Measurements from ENCODE around the gene GRM2.

The GRM2 gene

DNA sequence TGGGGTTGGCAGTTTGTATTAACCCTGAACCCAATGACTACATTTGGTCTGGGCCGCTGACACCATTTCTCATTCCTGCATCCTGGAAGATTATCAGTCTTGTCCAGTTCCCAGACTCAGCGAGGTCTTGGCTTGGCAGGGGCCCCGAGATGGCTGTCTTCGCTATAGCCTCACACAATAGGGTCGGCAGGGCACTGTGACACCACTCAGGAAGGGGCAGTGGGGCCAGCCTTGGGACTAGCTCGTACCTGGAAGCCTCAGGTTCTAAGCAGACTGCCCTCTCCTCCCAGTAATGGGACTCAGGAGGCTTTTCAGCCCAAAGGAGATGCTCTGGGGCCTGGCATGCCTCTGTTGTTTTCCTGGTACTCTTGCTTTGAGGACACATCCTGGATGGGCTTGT is 26.7 kb upstream of the GRM2 start:
- DNase-seq (ENCODE audit: low read depth), result no peak

- DNase-seq (ENCODE audit: low read depth), result no peak
Observed at GRCh38 chr3:51680663-51681230, 26.1 kb upstream of the GRM2 start.

GRCh38 chr3:51681453-51681852 is 25.4 kb upstream of the GRM2 start:
- DNase-seq (ENCODE audit: low read depth), result peak; percentile 11

- DNase-seq (ENCODE audit: low read depth), result peak; percentile 71
Observed at GRCh38 chr3:51682079-51682478, 24.8 kb upstream of the GRM2 start.

GRCh38 chr3:51682526-51682925 is 24.3 kb upstream of the GRM2 start:
- DNase-seq (ENCODE audit: low read depth), result no peak

- DNase-seq (ENCODE audit: low read depth), result no peak
Observed at GRCh38 chr3:51683566-51683965, 23.3 kb upstream of the GRM2 start.

- no peak for DNase-seq (ENCODE audit: low read depth)
Observed at GRCh38 chr3:51684971-51685751, 21.7 kb upstream of the GRM2 start.

GRCh38 chr3:51686056-51686455 is 20.8 kb upstream of the GRM2 start:
- no peak for DNase-seq (ENCODE audit: low read depth)

DNA sequence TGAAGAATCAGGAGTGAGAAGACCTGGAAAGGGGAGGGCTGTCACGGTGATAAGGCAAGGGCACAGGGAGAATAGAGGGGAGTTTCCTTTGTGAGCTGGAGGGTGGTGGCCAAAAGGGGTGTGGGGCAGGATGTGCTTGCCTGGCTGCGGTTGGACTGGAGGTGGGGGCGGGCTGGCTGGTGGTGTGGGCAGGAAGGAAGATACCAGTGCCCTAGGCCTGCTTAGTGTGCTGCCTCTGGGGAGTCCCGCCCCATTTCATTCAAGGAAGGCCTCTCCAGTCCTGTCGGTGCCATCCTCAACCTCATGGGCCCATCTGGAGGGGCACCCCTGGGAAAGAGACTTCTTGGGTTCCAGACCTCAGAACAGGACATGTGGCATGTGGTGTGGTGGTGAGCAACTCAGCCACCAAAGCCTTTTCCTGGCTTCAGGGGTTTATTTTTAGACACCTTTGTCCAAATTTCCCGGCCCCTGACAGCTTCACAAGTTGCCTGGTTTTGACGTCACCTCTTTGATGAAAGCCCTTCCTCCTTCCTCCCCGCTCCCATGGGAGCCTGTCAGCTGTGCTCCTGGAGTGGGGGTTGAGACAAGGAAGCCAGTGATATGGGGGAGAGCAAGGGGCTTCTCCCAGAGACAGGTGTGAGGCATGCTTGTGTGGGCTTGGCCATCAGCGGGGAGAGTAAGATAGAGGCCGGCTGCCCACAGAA is 20.2 kb upstream of the GRM2 start:
- DNase-seq (ENCODE audit: low read depth), result peak; percentile 68

DNA sequence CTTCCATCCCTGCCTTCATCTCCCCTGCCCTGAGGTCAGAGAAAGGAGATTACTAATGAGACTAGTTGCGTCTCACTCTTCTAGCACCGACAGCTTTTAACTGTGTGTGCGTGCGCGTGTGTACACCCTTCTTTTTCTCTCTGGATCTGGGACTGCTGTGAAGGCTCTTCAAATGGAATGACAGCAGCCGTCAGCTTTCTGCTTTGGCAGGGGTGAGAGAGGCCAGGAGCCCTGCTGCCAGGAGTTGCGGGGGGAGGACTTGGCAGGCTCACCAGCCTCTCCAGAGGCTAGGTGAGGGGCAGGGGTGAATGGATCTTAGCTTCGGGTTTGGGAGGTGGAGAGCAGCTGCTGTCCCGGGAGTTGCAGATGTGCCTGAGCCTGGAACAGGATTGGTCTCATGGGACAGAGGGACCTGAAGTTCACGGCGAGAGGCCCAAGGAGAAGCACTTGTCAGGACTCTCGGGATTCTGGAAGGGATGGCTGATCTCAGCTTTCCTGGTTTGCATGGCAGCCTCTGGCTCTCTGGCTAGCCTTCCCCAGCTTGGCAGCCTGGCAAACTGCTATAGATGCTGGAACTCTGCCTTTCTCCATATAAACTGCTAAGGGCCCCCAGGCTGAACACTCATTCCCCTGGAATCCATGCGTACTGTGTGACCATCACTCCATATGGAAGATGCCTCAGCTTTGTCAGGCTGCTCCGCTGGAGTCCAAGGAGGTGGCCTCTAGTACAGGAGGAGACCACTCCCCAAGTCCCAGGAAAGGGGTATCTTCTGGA is 19.2 kb upstream of the GRM2 start:
- DNase-seq (ENCODE audit: low read depth), result no peak

DNA sequence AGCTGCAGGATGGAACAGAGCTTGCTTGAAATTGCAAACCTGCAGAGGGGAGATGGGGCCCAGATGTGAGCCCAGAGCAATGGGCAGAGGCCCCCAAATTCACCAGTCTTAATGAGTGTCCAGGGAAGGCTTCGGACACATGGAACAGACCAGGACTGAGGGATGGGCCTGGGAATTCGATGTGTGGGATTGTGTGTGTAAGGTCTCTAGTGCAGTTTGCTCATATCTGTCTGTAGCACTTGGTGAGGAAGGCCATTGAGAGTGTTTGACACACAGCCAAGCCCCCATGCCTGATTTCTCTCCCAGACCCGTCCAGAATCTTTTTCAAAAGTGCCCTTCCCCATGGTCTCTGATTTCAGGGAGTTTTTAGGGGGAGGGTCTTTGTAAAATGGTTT is 18.7 kb upstream of the GRM2 start:
- no peak for DNase-seq (ENCODE audit: low read depth)

DNA sequence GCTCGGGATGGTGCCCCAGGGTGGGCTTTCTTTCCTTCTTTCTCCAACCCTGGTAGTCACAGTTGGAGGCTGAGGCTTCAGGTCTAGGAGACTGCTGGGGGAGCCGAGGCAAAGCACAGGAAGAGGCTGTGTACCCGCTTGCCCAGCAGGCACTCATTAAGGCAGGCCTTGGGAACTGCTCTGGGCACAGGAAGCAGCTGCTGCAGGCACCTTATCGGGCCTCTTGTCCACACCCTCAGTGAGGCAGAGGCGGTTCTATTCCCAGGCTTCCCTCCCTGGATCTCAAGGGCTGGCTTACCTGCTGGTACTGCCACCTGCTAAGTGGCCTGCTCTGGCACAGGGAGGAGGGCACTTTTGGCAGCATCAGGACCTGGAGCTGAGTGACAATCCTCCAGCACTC is 15.8 kb upstream of the GRM2 start:
- no peak for DNase-seq (ENCODE audit: low read depth)

- DNase-seq (ENCODE audit: low read depth), result no peak
Observed at GRCh38 chr3:51691949-51692348, 14.9 kb upstream of the GRM2 start.

DNA sequence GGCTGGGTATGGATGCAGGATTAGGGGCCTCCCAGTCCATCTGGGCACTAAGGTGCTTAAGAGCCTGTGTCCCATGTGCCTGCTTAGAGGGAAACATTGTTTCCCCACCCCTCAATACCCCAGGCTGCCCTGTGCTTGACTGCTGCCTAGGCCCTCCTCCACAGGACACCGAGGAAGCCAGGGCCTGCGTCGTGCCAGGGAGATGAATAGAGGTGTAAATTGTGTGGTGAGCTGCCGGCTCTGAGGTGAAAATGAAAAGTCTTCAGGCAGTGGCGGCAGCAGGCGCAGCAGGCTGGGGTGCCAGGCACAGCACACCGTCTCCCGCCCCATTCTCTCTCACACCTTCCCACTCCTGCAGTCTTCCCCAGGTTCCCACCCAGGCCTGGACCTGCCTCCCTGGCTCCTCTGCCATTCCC is 13.9 kb upstream of the GRM2 start:
- DNase-seq (ENCODE audit: low read depth), result no peak

DNA sequence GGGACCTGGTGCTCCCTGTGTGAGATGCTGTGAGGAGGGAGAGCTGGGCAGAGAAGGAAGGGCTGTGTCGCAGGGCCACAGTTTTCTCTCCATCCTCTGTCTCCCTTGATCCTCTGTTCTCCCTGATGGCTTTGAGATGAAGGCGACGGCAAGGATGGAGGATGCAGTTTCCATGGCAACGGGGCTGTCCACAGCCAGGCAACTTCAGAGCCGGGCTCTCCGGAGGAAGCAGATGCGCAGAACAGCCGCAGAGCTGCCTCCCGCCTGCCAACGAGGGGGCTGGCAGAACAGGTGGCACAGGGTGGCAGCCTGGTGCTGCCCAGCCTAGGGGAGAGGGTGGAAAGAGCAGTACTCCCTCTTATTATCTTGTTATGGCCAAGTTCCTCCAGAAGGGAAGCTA is 9.9 kb upstream of the GRM2 start:
- no peak for DNase-seq (ENCODE audit: low read depth)

DNA sequence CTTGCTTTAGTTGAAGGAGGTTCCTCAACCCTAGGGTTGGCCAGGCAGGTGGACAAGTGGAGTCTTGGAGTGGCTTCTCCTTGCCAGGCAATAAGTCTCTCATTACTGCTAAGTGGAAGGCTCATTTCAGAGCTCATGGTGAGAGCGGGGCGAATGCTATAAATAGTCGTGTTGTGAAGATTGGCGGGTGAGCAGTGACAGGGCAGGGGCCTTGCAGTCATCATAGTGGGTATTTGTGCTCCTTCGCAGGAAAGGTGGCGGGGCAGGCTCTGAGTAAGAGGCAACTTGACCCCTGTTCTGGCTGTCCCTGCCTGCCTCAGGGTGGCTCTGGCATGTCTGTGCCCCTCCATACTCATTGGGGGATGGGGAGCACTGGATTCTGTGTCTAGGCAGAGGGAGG is 8.7 kb upstream of the GRM2 start:
- DNase-seq (ENCODE audit: low read depth), result no peak

DNA sequence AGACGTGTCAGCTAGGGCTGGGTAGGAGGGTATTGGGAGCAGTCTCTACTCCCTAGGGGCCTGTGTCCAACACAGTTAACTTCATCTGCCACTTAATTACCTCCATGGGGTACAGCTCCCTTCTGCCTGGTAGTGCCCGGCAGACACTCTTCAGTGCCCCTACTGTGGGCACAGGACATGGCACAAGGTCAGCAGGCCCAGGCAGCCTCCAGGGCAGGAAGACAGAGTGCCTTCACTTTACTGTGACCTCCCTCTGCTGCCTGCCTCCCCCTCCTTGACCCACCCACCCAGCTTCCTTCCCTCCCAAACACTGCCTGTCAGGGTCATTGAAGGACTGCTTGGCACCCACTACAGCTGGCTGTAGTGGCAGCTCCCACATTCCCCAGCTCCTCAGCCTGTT is 6.5 kb upstream of the GRM2 start:
- no peak for DNase-seq (ENCODE audit: low read depth)

DNA sequence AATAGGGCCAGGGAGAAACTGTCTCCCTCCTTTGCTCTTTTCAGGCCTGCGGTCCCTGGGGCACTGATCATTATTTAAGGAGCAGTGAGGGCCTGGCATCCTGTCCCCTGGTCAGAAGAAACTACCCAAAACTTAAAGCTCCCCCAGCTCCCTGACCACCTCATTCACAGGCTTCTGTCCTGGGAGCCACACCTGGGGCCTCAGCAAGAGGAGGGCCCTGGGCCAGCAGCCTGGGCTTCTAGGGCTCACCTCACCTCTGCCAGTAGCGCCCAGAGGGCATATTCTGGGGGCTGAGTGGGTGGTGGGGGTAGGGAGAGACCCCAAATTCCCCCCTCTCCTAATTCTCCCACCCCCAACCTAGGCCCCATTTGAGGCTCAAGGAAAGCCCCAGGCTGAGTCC is 4.7 kb upstream of the GRM2 start:
- no peak for DNase-seq (ENCODE audit: low read depth)

- no peak for DNase-seq (ENCODE audit: low read depth)
Observed at GRCh38 chr3:51703068-51703760, 3.7 kb upstream of the GRM2 start.

DNA sequence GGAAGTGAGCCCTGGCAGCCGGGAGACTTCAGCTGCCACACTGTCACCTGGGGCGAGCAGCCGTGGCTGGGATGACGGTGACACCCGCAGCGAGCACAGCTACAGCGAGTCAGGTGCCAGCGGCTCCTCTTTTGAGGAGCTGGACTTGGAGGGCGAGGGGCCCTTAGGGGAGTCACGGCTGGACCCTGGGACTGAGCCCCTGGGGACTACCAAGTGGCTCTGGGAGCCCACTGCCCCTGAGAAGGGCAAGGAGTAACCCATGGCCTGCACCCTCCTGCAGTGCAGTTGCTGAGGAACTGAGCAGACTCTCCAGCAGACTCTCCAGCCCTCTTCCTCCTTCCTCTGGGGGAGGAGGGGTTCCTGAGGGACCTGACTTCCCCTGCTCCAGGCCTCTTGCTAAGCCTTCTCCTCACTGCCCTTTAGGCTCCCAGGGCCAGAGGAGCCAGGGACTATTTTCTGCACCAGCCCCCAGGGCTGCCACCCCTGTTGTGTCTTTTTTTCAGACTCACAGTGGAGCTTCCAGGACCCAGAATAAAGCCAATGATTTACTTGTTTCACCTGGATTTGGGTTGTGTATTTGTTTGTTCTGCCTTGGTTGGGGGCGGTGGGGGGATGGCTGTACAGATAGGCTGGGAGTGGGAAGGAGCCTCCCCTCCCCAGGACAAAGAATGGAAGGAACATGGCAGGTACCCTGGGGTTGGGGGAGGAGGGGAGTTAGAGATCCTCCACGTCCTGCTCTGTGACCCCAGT is 2.9 kb upstream of the GRM2 start:
- DNase-seq (ENCODE audit: low read depth), result no peak

- DNase-seq (ENCODE audit: low read depth), result no peak
Observed at GRCh38 chr3:51704511-51704950, 2.3 kb upstream of the GRM2 start.

Data from activated T-cell treated with anti-CD3 and anti-CD28 coated beads for 24 hours (primary cell).